Measurements from ENCODE around the gene QPCT.
"Not testable (repeated sequence)": the region's sequence is repeated elsewhere in the genome, so short reads cannot be mapped to it uniquely, and the experiment has no call there.

The QPCT gene

GRCh38 chr2:37344453-37345361, at the start of gene QPCT:
Gene QPCT (plus strand): TSS chr2:37344630. CDS start chr2:37344732, 102 bp downstream.
- Histone ChIP-seq H3K27ac (ENCODE audit: low read depth, low read length) (peak within 1 kb of the TSS; percentile 27), H3K4me3 (ENCODE audit: low read length) (peak within 1 kb of the TSS; percentile 81), H3K4me2 (ENCODE audit: low read length) (peak within 1 kb of the TSS; percentile 96), H4K20me1 (ENCODE audit: control insufficient read depth, insufficient read depth, low read depth, low read length) (no peaks in the 10 kb centered on the region), H3K9me2 (replicated peaks; ENCODE audit: control insufficient read depth, low read length) (no peaks in the 10 kb centered on the region), H3K36me3 (ENCODE audit: control insufficient read depth, low read length) (no peaks in the 10 kb centered on the region), H3K79me2 (ENCODE audit: control insufficient read depth, low read length) (no peaks in the 10 kb centered on the region), H3K27me3 (ENCODE audit: control insufficient read depth, low read length) (no peaks in the 10 kb centered on the region), H3K9me3 (ENCODE audit: control insufficient read depth, insufficient read depth, low read length) (no peaks in the 10 kb centered on the region), H3K4me1 (ENCODE audit: control insufficient read depth, low read length) (peaks cover 51% of the 10 kb centered on the region), H3F3A (ENCODE audit: control insufficient read depth, insufficient read depth) (peaks cover 17% of the 10 kb centered on the region)
- no peak for TF ChIP-seq EZH2phosphoT487 (IDR thresholded peaks at IDR 0.05; ENCODE audit: borderline replicate concordance, low read length)
- TF ChIP-seq, protein P1, sequence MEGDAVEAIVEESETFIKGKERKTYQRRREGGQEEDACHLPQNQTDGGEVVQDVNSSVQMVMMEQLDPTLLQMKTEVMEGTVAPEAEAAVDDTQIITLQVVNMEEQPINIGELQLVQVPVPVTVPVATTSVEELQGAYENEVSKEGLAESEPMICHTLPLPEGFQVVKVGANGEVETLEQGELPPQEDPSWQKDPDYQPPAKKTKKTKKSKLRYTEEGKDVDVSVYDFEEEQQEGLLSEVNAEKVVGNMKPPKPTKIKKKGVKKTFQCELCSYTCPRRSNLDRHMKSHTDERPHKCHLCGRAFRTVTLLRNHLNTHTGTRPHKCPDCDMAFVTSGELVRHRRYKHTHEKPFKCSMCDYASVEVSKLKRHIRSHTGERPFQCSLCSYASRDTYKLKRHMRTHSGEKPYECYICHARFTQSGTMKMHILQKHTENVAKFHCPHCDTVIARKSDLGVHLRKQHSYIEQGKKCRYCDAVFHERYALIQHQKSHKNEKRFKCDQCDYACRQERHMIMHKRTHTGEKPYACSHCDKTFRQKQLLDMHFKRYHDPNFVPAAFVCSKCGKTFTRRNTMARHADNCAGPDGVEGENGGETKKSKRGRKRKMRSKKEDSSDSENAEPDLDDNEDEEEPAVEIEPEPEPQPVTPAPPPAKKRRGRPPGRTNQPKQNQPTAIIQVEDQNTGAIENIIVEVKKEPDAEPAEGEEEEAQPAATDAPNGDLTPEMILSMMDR (IDR thresholded peaks at IDR 0.05; ENCODE audit: low read depth, low read length, poor library complexity, severe bottlenecking): peak; percentile 29

DNA sequence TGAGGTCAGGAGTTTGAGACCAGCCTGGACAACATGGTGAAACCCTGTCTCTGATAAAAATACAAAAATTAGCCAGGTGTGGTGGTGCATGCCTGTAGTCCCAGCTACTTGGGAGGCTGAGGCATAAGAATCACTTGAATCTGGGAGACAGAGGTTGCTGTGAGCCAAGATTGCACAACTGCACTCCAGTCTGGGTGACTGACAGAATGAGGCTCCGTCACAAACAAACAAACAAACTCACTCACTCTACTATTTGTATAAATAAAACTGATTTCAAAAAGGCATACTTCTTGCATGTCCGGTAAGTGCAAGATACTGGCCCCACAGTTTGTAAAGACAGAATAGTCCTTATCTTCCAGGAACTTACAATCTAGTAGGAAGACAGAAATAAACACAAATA, 49.6 kb upstream of the QPCT start:
- not testable (repeated sequence) for H3K4me2 ChIP-seq (ENCODE audit: low read length); H3K27me3 ChIP-seq (ENCODE audit: control insufficient read depth, low read length); H3F3A ChIP-seq (ENCODE audit: control insufficient read depth, insufficient read depth); H3K9me3 ChIP-seq (ENCODE audit: control insufficient read depth, insufficient read depth, low read length); H3K9me2 ChIP-seq (replicated peaks; ENCODE audit: control insufficient read depth, low read length); H3K27ac ChIP-seq (ENCODE audit: low read depth, low read length); H3K4me3 ChIP-seq (ENCODE audit: low read length); H4K20me1 ChIP-seq (ENCODE audit: control insufficient read depth, insufficient read depth, low read depth, low read length)
- Histone ChIP-seq H3K36me3 (ENCODE audit: control insufficient read depth, low read length) (peaks cover 22% of the 10 kb centered on the region), H3K4me1 (ENCODE audit: control insufficient read depth, low read length) (peaks cover 19% of the 10 kb centered on the region), H3K79me2 (ENCODE audit: control insufficient read depth, low read length) (peaks cover 60% of the 10 kb centered on the region)

DNA sequence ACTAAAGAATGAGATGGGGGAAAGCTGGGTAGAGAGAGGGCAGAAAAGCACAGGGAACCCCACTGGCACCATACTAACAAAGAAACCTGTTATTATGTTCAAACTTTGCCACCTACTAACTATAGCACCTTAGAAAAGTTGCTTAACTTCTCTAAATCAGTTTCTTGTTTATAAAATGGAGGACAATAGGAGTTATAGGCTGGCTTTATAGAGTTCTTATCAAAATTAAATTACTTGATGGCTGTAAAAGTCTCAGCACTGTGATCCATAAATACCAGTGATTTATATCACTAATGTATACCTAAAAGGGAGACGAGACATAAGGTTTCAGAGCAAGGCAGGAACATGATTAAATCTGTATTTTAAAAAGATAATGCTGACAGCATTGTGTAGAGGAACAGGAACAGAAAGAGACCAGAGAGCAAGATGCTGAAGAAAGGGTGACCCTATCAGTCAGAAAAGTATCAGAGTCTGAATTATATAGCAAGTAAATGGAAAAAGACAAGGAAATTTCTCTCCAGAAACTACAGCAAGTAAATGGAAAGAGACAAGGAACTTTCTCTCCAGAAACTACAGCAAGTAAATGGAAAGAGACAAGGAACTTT, 48.9 kb upstream of the QPCT start:
- Histone ChIP-seq H3K4me2 (ENCODE audit: low read length) (no peak overlapping the region), H3K9me3 (ENCODE audit: control insufficient read depth, insufficient read depth, low read length) (no peaks in the 10 kb centered on the region), H4K20me1 (ENCODE audit: control insufficient read depth, insufficient read depth, low read depth, low read length) (no peaks in the 10 kb centered on the region), H3F3A (ENCODE audit: control insufficient read depth, insufficient read depth) (no peaks in the 10 kb centered on the region), H3K4me1 (ENCODE audit: control insufficient read depth, low read length) (peaks cover 19% of the 10 kb centered on the region), H3K27ac (ENCODE audit: low read depth, low read length) (no peak overlapping the region), H3K27me3 (ENCODE audit: control insufficient read depth, low read length) (no peaks in the 10 kb centered on the region), H3K4me3 (ENCODE audit: low read length) (no peak overlapping the region), H3K79me2 (ENCODE audit: control insufficient read depth, low read length) (peaks cover 67% of the 10 kb centered on the region), H3K9me2 (replicated peaks; ENCODE audit: control insufficient read depth, low read length) (no peaks in the 10 kb centered on the region), H3K36me3 (ENCODE audit: control insufficient read depth, low read length) (peaks cover 27% of the 10 kb centered on the region)
- TF ChIP-seq, protein P1 (IDR thresholded peaks at IDR 0.05; ENCODE audit: low read depth, low read length, poor library complexity, severe bottlenecking): no peak
- TF ChIP-seq EZH2phosphoT487 (IDR thresholded peaks at IDR 0.05; ENCODE audit: borderline replicate concordance, low read length): no peak

DNA sequence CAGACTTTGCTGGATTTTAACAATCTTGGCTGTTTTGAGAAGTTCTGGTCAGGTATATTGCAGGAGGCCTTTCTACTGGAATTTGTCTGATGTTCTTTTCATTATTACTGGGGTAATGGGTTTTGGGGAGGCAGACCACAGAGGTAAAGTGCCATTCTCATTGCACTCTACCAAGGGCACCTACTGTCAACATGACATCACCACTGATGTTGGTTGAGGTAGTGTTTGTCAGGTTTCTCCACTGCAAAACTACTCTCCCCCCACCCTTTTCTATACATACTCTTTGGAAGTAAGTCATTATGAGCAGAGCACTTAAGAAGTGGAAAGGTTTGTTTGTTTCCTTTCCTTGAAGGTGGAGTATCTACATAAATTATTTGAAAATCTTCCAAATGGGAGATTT, 46.8 kb upstream of the QPCT start:
- TF ChIP-seq EZH2phosphoT487 (IDR thresholded peaks at IDR 0.05; ENCODE audit: borderline replicate concordance, low read length): no peak
- TF ChIP-seq, protein P1 (IDR thresholded peaks at IDR 0.05; ENCODE audit: low read depth, low read length, poor library complexity, severe bottlenecking): no peak
- Histone ChIP-seq H3K79me2 (ENCODE audit: control insufficient read depth, low read length) (peaks cover 84% of the 10 kb centered on the region), H3F3A (ENCODE audit: control insufficient read depth, insufficient read depth) (no peaks in the 10 kb centered on the region), H3K27me3 (ENCODE audit: control insufficient read depth, low read length) (no peaks in the 10 kb centered on the region), H3K4me2 (ENCODE audit: low read length) (no peak overlapping the region), H3K9me3 (ENCODE audit: control insufficient read depth, insufficient read depth, low read length) (no peaks in the 10 kb centered on the region), H4K20me1 (ENCODE audit: control insufficient read depth, insufficient read depth, low read depth, low read length) (no peaks in the 10 kb centered on the region), H3K27ac (ENCODE audit: low read depth, low read length) (no peak overlapping the region), H3K4me1 (ENCODE audit: control insufficient read depth, low read length) (peaks cover 16% of the 10 kb centered on the region), H3K9me2 (replicated peaks; ENCODE audit: control insufficient read depth, low read length) (no peaks in the 10 kb centered on the region), H3K4me3 (ENCODE audit: low read length) (no peak overlapping the region), H3K36me3 (ENCODE audit: control insufficient read depth, low read length) (peaks cover 15% of the 10 kb centered on the region)
